Astrocyte (in vitro differentiated cells and primary cell): Measurements from ENCODE around the gene DYSF. TPM values are rescaled to one million over a fixed set of nuclear protein-coding genes. Genes with fewer than 3 reads are reported as not detected.

Source experiments
- DNase-seq: peaks from one replicate; pipeline ENCODE4 v3.0.0-alpha.2; 2010; ENCODE audit warnings: low read depth
- FAIRE-seq: peaks from 2 replicates; lab custom pipeline; 2011; peaks lifted over from hg19 to GRCh38; lab: Jason Lieb, UNC
- H2AFZ ChIP-seq: 2 replicates; pipeline ENCODE4 v1.6.0; 2012; ENCODE audit warnings: low read depth, low read length, inconsistent platforms
- H3K27ac ChIP-seq: 2 replicates; pipeline ENCODE4 v1.5.1; 2011; ENCODE audit warnings: low read depth, low read length, inconsistent platforms
- H3K27me3 ChIP-seq: 2 replicates; pipeline ENCODE4 v1.6.0; 2011; ENCODE audit warnings: low read length, inconsistent platforms; ENCODE audit not compliant: insufficient read depth
- H3K36me3 ChIP-seq: 2 replicates; pipeline ENCODE4 v1.5.1; 2011; ENCODE audit warnings: low read length, inconsistent platforms; ENCODE audit not compliant: insufficient read depth
- H3K4me1 ChIP-seq: 2 replicates; pipeline ENCODE4 v1.5.1; 2011; ENCODE audit warnings: low read length, inconsistent platforms; ENCODE audit not compliant: insufficient read depth
- H3K4me2 ChIP-seq: 2 replicates; pipeline ENCODE4 v1.6.0; 2012; ENCODE audit warnings: low read length, inconsistent platforms
- H3K4me3 ChIP-seq: 2 replicates; pipeline ENCODE4 v1.5.1; 2011; ENCODE audit warnings: low read depth, mild to moderate bottlenecking, low read length, inconsistent platforms; ENCODE audit not compliant: insufficient read depth
- H3K79me2 ChIP-seq: 2 replicates; pipeline ENCODE4 v1.6.0; 2012; ENCODE audit warnings: mild to moderate bottlenecking, low read length, inconsistent platforms; ENCODE audit not compliant: insufficient read depth
- H3K9ac ChIP-seq: 2 replicates; pipeline ENCODE4 v1.6.0; 2012; ENCODE audit warnings: mild to moderate bottlenecking, low read length, inconsistent platforms
- H3K9me3 ChIP-seq: 2 replicates; pipeline ENCODE4 v1.5.1; 2012; ENCODE audit warnings: low read depth, mild to moderate bottlenecking, low read length, inconsistent platforms; ENCODE audit not compliant: insufficient read depth
- H4K20me1 ChIP-seq: 2 replicates; pipeline ENCODE4 v1.6.0; 2012; ENCODE audit warnings: low read length, inconsistent platforms; ENCODE audit not compliant: insufficient read depth
- H3K27ac Mint-ChIP-seq: one replicate; pipeline ENCODE4 v1.8.0; 2021; ENCODE audit warnings: mild to moderate bottlenecking, mixed read lengths; ENCODE audit not compliant: unreplicated experiment
- H3K27me3 Mint-ChIP-seq: one replicate; pipeline ENCODE4 v1.8.0; 2021; ENCODE audit warnings: low read depth, mixed read lengths; ENCODE audit not compliant: unreplicated experiment
- H3K36me3 Mint-ChIP-seq: one replicate; pipeline ENCODE4 v1.8.0; 2021; ENCODE audit warnings: low read depth, mixed read lengths; ENCODE audit not compliant: unreplicated experiment
- H3K4me1 Mint-ChIP-seq: one replicate; pipeline ENCODE4 v1.8.0; 2021; ENCODE audit warnings: low read depth, mixed read lengths; ENCODE audit not compliant: unreplicated experiment
- H3K4me3 Mint-ChIP-seq: one replicate; pipeline ENCODE4 v1.8.0; 2021; ENCODE audit warnings: mild to moderate bottlenecking, moderate library complexity, mixed read lengths; ENCODE audit not compliant: unreplicated experiment
- H3K9me3 Mint-ChIP-seq: one replicate; pipeline ENCODE4 v1.8.0; 2021; ENCODE audit warnings: mild to moderate bottlenecking, mixed read lengths; ENCODE audit not compliant: unreplicated experiment
- EZH2 ChIP-seq: IDR thresholded peaks from 2 replicates; pipeline ENCODE4 v1.6.1; 2012; ENCODE audit warnings: mild to moderate bottlenecking, low read length, inconsistent platforms; ENCODE audit not compliant: insufficient read depth
- total RNA-seq: library from RNA; stranded (reverse); gene quantifications from 2 replicates; pipeline ENCODE4 v1.2.1, GENCODE V29; 2021
- TF ChIP-seq, protein P1 (sequence below): IDR thresholded peaks from 2 replicates; pipeline ENCODE4 v1.5.1; 2011; ENCODE audit warnings: low read depth, mild to moderate bottlenecking, inconsistent platforms, low read length, moderate library complexity; ENCODE audit not compliant: insufficient read depth

The DYSF gene
- total RNA-seq, 1 donor from 2014 or later, result 123 TPM

DNA sequence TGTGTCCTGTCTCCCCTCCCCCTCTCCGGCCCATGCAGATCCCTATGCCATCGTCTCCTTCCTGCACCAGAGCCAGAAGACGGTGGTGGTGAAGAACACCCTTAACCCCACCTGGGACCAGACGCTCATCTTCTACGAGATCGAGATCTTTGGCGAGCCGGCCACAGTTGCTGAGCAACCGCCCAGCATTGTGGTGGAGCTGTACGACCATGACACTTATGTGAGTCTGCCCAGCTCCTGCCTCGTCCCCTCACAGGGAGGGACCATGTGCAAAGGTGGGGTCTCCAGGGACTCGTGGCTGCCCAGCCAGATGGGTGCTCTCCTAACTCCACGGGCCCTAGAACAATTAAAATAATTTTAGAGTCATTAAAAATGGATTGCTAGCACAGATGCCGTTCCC lies 145.2 kb downstream of the DYSF start:
- no peaks in the 10 kb centered on the region for H3K36me3 ChIP-seq
- H3K36me3 Mint-ChIP-seq, result peaks cover 55% of the 10 kb centered on the region

DNA sequence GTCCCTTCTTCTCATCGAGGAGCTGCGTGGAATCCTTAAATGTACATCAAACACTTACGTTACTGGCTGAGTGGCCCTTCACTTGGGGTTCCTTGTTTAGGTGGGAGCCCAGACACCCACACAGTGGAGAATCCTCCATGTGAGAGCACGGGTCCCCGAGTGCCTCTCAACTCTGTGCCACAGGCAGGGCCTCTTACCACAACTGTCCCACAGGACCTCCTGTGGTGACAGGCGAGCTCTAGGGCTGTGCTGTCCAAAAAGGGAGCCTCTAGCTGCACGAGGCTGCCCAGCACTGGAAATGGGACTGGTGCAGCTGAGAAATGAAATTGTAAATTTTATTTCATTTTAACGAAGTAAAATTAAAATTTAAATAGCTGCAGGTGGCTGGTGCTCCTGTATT lies 145.7 kb downstream of the DYSF start:
- Histone ChIP-seq H3K27ac (no peak overlapping the region), H2AFZ (no peak overlapping the region), H3K4me1 (peaks cover 3% of the 10 kb centered on the region), H3K9me3 (no peaks in the 10 kb centered on the region), H3K4me2 (no peak overlapping the region), H3K27me3 (peaks cover 2% of the 10 kb centered on the region), H3K36me3 (no peaks in the 10 kb centered on the region), H3K4me3 (no peak overlapping the region), H3K79me2 (no peaks in the 10 kb centered on the region), H3K9ac (no peak overlapping the region), H4K20me1 (no peaks in the 10 kb centered on the region)
- peaks cover 54% of the 10 kb centered on the region for H3K36me3 Mint-ChIP-seq
- no peak overlapping the region for H3K4me3 Mint-ChIP-seq
- no peak for FAIRE-seq
- H3K4me1 Mint-ChIP-seq, result no peaks in the 10 kb centered on the region
- H3K27ac Mint-ChIP-seq, result no peak overlapping the region
- TF ChIP-seq EZH2, result no peak
- TF ChIP-seq, protein P1, sequence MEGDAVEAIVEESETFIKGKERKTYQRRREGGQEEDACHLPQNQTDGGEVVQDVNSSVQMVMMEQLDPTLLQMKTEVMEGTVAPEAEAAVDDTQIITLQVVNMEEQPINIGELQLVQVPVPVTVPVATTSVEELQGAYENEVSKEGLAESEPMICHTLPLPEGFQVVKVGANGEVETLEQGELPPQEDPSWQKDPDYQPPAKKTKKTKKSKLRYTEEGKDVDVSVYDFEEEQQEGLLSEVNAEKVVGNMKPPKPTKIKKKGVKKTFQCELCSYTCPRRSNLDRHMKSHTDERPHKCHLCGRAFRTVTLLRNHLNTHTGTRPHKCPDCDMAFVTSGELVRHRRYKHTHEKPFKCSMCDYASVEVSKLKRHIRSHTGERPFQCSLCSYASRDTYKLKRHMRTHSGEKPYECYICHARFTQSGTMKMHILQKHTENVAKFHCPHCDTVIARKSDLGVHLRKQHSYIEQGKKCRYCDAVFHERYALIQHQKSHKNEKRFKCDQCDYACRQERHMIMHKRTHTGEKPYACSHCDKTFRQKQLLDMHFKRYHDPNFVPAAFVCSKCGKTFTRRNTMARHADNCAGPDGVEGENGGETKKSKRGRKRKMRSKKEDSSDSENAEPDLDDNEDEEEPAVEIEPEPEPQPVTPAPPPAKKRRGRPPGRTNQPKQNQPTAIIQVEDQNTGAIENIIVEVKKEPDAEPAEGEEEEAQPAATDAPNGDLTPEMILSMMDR, result no peak
- no peak for DNase-seq
- peaks cover 16% of the 10 kb centered on the region for H3K27me3 Mint-ChIP-seq
- no peaks in the 10 kb centered on the region for H3K9me3 Mint-ChIP-seq

More for the DNA sequence above, 145.2 kb downstream of the DYSF start:
- Mint-ChIP-seq H3K4me3 (no peak overlapping the region), H3K9me3 (no peaks in the 10 kb centered on the region), H3K27ac (no peak overlapping the region), H3K27me3 (peaks cover 19% of the 10 kb centered on the region), H3K4me1 (no peaks in the 10 kb centered on the region)
- Histone ChIP-seq H3K79me2 (no peaks in the 10 kb centered on the region), H3K4me1 (peaks cover 3% of the 10 kb centered on the region), H3K9me3 (no peaks in the 10 kb centered on the region), H3K4me2 (no peak overlapping the region), H4K20me1 (no peaks in the 10 kb centered on the region), H3K27me3 (peaks cover 2% of the 10 kb centered on the region), H3K9ac (no peak overlapping the region), H3K27ac (no peak overlapping the region), H2AFZ (no peak overlapping the region), H3K4me3 (no peak overlapping the region)
- DNase-seq (no peak), FAIRE-seq (no peak)
- TF ChIP-seq, protein P1, result no peak
- no peak for TF ChIP-seq EZH2

DNA sequence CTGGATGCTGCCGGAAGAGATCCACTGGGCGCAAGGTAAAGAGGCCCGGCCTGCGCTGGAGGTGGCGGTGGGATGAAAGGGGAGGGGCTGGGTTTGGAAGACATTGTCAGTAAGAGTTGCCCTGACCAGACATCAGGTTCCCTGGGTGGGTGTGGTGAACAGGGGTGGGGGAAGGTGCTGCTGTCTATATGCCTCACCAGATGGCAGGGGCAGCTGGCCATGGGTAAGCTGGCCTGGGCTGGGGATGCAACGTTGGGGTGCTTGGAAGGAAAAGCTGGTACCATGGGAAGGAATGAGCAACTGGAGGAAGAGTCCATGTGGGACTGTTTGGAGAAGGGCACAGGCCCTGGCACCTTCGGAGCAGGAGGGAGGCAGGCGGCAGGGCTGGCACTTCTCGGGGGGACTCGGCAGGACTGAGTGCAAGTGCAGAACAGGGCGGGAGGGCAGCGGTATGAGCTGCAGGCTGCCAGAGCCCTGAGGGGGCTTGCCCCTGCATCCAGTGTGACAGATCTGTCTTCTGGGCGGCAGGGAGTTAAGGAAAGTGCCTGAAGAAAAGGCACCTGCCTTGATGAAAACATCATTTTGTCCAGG lies 146.4 kb downstream of the DYSF start:
- no peak for TF ChIP-seq EZH2
- TF ChIP-seq, protein P1, result no peak
- no peaks in the 10 kb centered on the region for H3K9me3 ChIP-seq
- no peak overlapping the region for H3K4me2 ChIP-seq
- H3K4me3 ChIP-seq, result no peak overlapping the region
- H3K36me3 ChIP-seq, result no peaks in the 10 kb centered on the region
- no peak for DNase-seq
- peaks cover 3% of the 10 kb centered on the region for H3K4me1 ChIP-seq
- H3K27me3 Mint-ChIP-seq, result peaks cover 21% of the 10 kb centered on the region
- no peak overlapping the region for H2AFZ ChIP-seq
- no peak overlapping the region for H3K27ac ChIP-seq
- H3K9ac ChIP-seq, result no peak overlapping the region
- no peaks in the 10 kb centered on the region for H3K9me3 Mint-ChIP-seq
- H3K4me3 Mint-ChIP-seq, result no peak overlapping the region
- no peak overlapping the region for H3K27ac Mint-ChIP-seq
- H3K4me1 Mint-ChIP-seq, result peaks cover 1% of the 10 kb centered on the region
- no peaks in the 10 kb centered on the region for H4K20me1 ChIP-seq
- H3K79me2 ChIP-seq, result no peaks in the 10 kb centered on the region
- FAIRE-seq, result no peak
- peaks cover 4% of the 10 kb centered on the region for H3K27me3 ChIP-seq
- peaks cover 51% of the 10 kb centered on the region for H3K36me3 Mint-ChIP-seq
